Testis (tissue), 2 donors: ENCODE measurements around the gene PTPRT.

Experiments
- CTCF ChIP-seq, 3 experiments: fragments of 450-650 bp in 2 of 3; fragments of 200-600 bp in 1 of 3; sonication (generic) in 1 of 3; IDR thresholded peaks; one replicate each; pipeline ENCODE4 v1.5.1; 2016 to 2019; ENCODE audit warnings: antibody characterized with exemption in 3 of 3, mild to moderate bottlenecking in 2 of 3, moderate library complexity in 1 of 3
- POLR2A ChIP-seq: fragments of 450-650 bp; IDR thresholded peaks from one replicate; pipeline ENCODE4 v1.6.1; 2017; ENCODE audit warnings: antibody characterized with exemption, mild to moderate bottlenecking, moderate library complexity

GRCh38 chr20:43096931-43097260 lies 92.8 kb downstream of the PTPRT start:
- TF ChIP-seq CTCF (IDR thresholded peaks at IDR 0.05) (no peak), POLR2A (no peak)
